ENCODE data around the gene LCAT. TPM values are rescaled to one million over a fixed set of nuclear protein-coding genes. Genes with fewer than 3 reads are reported as not detected.

LCAT gene
- total RNA-seq (10 to 100 TPM; 27.5 to 37.2 TPM), polyA plus RNA-seq (ENCODE audit: insufficient read length in 6 of 6) (10 to 100 TPM; 23.9 to 37.6 (median 31.5) TPM)
- long read RNA-seq, donor 1, transcript LCAT-204 (5 exons, 1,240 nt) = major isoform, 6 of 7 reads
- long read RNA-seq, donor 1, partial matches to known transcripts = 0 of 7 reads
- long read RNA-seq, donor 1, other reads (novel, unspliced or antisense) = 0 of 7 reads
- long read RNA-seq, donor 2, partial matches to known transcripts = 0 of 4 reads
- long read RNA-seq, donor 2, other reads (novel, unspliced or antisense) = 0 of 4 reads
- long read RNA-seq, donor 3, partial matches to known transcripts = 0 of 2 reads
- long read RNA-seq, donor 3, other reads (novel, unspliced or antisense) = 0 of 2 reads
- long read RNA-seq, donor 4, partial matches to known transcripts = 1 of 1 reads
- long read RNA-seq, donor 4, other reads (novel, unspliced or antisense) = 0 of 1 reads
- long read RNA-seq, donor 5, transcript LCAT-204 (5 exons, 1,240 nt) = major isoform, 8 of 15 reads
- long read RNA-seq, donor 5, partial matches to known transcripts = 6 of 15 reads
- long read RNA-seq, donor 5, other reads (novel, unspliced or antisense) = 0 of 15 reads
- long read RNA-seq, donor 6, partial matches to known transcripts = 0 of 4 reads
- long read RNA-seq, donor 6, other reads (novel, unspliced or antisense) = 0 of 4 reads
- long read RNA-seq, donor 7, partial matches to known transcripts = 0 of 3 reads
- long read RNA-seq, donor 7, other reads (novel, unspliced or antisense) = 0 of 3 reads
- long read RNA-seq, donor 8, partial matches to known transcripts = 0 of 4 reads
- long read RNA-seq, donor 8, other reads (novel, unspliced or antisense) = 0 of 4 reads
- long read RNA-seq, donor 9 = 0 reads
- long read RNA-seq, donor 10, partial matches to known transcripts = 0 of 1 reads
- long read RNA-seq, donor 10, other reads (novel, unspliced or antisense) = 0 of 1 reads
- long read RNA-seq, donor 11 = 0 reads
- long read RNA-seq, donor 12, partial matches to known transcripts = 0 of 2 reads
- long read RNA-seq, donor 12, other reads (novel, unspliced or antisense) = 0 of 2 reads

GRCh38 chr16:67943619-67944504, at the start of gene LCAT:
LCAT (minus strand) TSS chr16:67944120; CDS start chr16:67944101, 19 bp downstream.
- DNase-seq = peak in 2 of 4 donors; percentile 54 to 78
- intact Hi-C loops (cut with DNase I) = no loop called here
- TF ChIP-seq, protein P1, sequence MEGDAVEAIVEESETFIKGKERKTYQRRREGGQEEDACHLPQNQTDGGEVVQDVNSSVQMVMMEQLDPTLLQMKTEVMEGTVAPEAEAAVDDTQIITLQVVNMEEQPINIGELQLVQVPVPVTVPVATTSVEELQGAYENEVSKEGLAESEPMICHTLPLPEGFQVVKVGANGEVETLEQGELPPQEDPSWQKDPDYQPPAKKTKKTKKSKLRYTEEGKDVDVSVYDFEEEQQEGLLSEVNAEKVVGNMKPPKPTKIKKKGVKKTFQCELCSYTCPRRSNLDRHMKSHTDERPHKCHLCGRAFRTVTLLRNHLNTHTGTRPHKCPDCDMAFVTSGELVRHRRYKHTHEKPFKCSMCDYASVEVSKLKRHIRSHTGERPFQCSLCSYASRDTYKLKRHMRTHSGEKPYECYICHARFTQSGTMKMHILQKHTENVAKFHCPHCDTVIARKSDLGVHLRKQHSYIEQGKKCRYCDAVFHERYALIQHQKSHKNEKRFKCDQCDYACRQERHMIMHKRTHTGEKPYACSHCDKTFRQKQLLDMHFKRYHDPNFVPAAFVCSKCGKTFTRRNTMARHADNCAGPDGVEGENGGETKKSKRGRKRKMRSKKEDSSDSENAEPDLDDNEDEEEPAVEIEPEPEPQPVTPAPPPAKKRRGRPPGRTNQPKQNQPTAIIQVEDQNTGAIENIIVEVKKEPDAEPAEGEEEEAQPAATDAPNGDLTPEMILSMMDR (IDR thresholded peaks at IDR 0.05) = no peak

GRCh38 chr16:67993207-67994039, 49.5 kb upstream of the LCAT start:
- Histone ChIP-seq H3K27me3 (no peaks in the 10 kb centered on the region), H3K4me3 (peak overlapping the region; percentile 17 to 37), H3K27ac (peak overlapping the region; percentile 78 to 89), H3K36me3 (peaks cover 0 to 4% of the 10 kb centered on the region in 2 donors), H3K4me1 (peaks cover 9 to 51% of the 10 kb centered on the region in 2 donors), H3K9me3 (no peaks in the 10 kb centered on the region)
- TF ChIP-seq, protein P1 (IDR thresholded peaks at IDR 0.05) = peak; percentile 99
- peak; percentile 57 to 97 (median 82) for DNase-seq
- intact Hi-C loops (cut with DNase I) = no loop called here
- peak; percentile 98 for ATAC-seq

More at GRCh38 chr16:67943619-67944504, at the start of gene LCAT:
- Histone ChIP-seq H3K27ac (peak within 1 kb of the TSS in 1 of 2 donors; percentile 18), H3K36me3 (peaks cover 4 to 84% of the 10 kb centered on the region in 2 donors), H3K4me1 (no peaks in the 10 kb centered on the region), H3K27me3 (no peaks in the 10 kb centered on the region), H3K9me3 (no peaks in the 10 kb centered on the region), H3K4me3 (no peak within 1 kb of the TSS)
- peak; percentile 18 for ATAC-seq

DNA sequence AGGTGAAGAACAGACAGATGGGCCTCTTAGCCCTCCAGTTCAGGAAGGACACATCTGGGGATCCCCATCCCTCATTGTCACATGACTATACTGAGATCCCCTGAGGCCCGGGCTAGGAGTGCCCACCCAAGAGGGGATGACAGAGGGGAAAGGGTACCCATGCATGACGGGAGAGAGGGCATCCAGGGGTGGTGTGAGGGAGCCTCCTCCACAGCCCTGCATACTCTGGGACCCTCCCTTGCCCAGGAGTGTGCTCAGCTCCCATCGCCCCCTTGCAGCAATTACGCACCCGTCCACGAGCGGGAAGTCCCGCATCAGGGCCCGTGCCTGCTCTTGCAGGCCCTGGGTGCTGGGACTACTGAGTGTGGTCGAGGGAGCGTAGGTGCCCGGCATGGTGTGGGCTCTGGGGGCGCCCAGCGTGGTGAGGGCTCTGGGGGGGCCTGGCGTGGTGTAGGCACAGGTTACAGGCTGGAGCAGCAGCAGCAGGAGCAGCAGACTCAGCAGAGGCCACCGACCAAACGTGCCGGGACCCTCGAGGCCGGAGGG, 48.8 kb upstream of the LCAT start:
- TF ChIP-seq, protein P1 (IDR thresholded peaks at IDR 0.05) = no peak
- intact Hi-C loops (cut with DNase I) = no loop called here
- Histone ChIP-seq H3K4me3 (peak overlapping the region in 1 of 2 donors; percentile 17), H3K9me3 (no peaks in the 10 kb centered on the region), H3K36me3 (peaks cover 0 to 4% of the 10 kb centered on the region in 2 donors), H3K27ac (peak overlapping the region in 1 of 2 donors; percentile 89), H3K27me3 (no peaks in the 10 kb centered on the region), H3K4me1 (peaks cover 9 to 44% of the 10 kb centered on the region in 2 donors)
- DNase-seq (no peak), ATAC-seq (no peak)

DNA sequence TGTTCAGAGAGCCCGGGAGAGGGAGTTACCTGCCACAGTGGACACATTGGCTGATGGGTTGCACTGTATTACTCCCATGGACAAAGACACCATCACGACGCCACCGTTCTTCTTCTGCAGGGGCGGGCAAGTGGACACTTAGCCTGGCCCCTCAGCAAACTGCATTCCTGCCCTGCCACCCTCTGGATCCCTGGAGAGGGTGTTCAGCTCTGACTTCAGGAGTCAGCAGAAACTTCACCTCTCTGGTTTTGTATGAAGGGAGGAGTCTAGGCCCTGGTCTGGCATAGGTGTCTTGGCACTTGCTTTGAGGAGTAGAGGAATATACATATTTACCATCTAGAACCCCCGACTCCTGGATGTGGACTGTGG, 46.1 kb upstream of the LCAT start:
- intact Hi-C loops (cut with DNase I) = no loop called here
- Histone ChIP-seq H3K9me3 (no peaks in the 10 kb centered on the region), H3K36me3 (peaks cover 0 to 4% of the 10 kb centered on the region in 2 donors), H3K4me3 (no peak overlapping the region), H3K27ac (no peak overlapping the region), H3K27me3 (no peaks in the 10 kb centered on the region), H3K4me1 (peaks cover 9 to 40% of the 10 kb centered on the region in 2 donors)
- DNase-seq (no peak), ATAC-seq (no peak)
- TF ChIP-seq, protein P1 (IDR thresholded peaks at IDR 0.05) = no peak

All from left lung (tissue), 14 donors.